Liver (tissue), 9 donors: ENCODE data around the gene LTBP2. TPM values are rescaled to one million over a fixed set of nuclear protein-coding genes. Genes with fewer than 3 reads are reported as not detected.

Experiments
- DNase-seq: peaks from one replicate; pipeline ENCODE4 v3.0.0-alpha.2; 2017; ENCODE audit warnings: low spot score
- H3K27ac ChIP-seq, 2 donors: one replicate each; pipeline ENCODE4 v1.7.0; 2013; ENCODE audit warnings: inconsistent platforms in 2 of 2, low read length in 2 of 2, control low read depth in 1 of 2, low read depth in 1 of 2, mild to moderate bottlenecking in 1 of 2
- H3K27me3 ChIP-seq, 4 donors: one replicate each; pipeline versions ENCODE4 v1.6.1 to v1.7.0; 2013; ENCODE audit warnings: low read length in 3 of 4, inconsistent platforms in 1 of 4, mild to moderate bottlenecking in 1 of 4, moderate library complexity in 1 of 4; ENCODE audit not compliant: control insufficient read depth in 4 of 4, insufficient read depth in 4 of 4
- H3K36me3 ChIP-seq, 4 donors: one replicate each; pipeline versions ENCODE4 v1.6.1 to v1.7.0; 2013; ENCODE audit warnings: low read length in 3 of 4, mild to moderate bottlenecking in 3 of 4, low read depth in 1 of 4, moderate library complexity in 1 of 4; ENCODE audit not compliant: control insufficient read depth in 4 of 4, insufficient read depth in 3 of 4
- H3K4me1 ChIP-seq, 4 donors: one replicate each; pipeline versions ENCODE4 v1.6.1 to v1.7.0; 2013; ENCODE audit warnings: low read length in 3 of 4, mild to moderate bottlenecking in 3 of 4, moderate library complexity in 1 of 4; ENCODE audit not compliant: control insufficient read depth in 4 of 4, insufficient read depth in 4 of 4
- H3K4me3 ChIP-seq, 3 donors: one replicate each; pipeline versions ENCODE4 v1.6.1 to v1.7.0; 2013; ENCODE audit warnings: low read length in 3 of 3, control low read depth in 1 of 3, low read depth in 1 of 3, mild to moderate bottlenecking in 1 of 3
- H3K9ac ChIP-seq, 2 donors: one replicate each; pipeline ENCODE4 v1.7.0; 2013; ENCODE audit warnings: low read length in 2 of 2, mild to moderate bottlenecking in 2 of 2, moderate library complexity in 2 of 2, control low read depth in 1 of 2, low read depth in 1 of 2
- H3K9me3 ChIP-seq, 4 donors: one replicate each; pipeline versions ENCODE4 v1.6.1 to v1.7.0; 2013; ENCODE audit warnings: low read length in 3 of 4; ENCODE audit not compliant: control insufficient read depth in 4 of 4
- ATF3 ChIP-seq: IDR thresholded peaks from 2 replicates; pipeline ENCODE4 v1.6.1; 2016; ENCODE audit warnings: antibody characterized with exemption
- EGR1 ChIP-seq, 2 donors: IDR thresholded peaks; 2 replicates each; pipeline ENCODE4 v1.6.1; 2016 to 2018; ENCODE audit warnings: antibody characterized with exemption in 2 of 2, low read depth in 2 of 2
- FOXA1 ChIP-seq: IDR thresholded peaks from 2 replicates; pipeline ENCODE4 v1.6.1; 2016; ENCODE audit warnings: antibody characterized with exemption
- FOXA2 ChIP-seq: IDR thresholded peaks from 2 replicates; pipeline ENCODE4 v1.6.1; 2016; ENCODE audit warnings: antibody characterized with exemption
- GABPA ChIP-seq, 2 donors: IDR thresholded peaks in 1 of 2; conservative IDR thresholded peaks in 1 of 2; 2 replicates each; pipeline ENCODE4 v1.6.1; 2016; ENCODE audit warnings: antibody characterized with exemption in 2 of 2, mild to moderate bottlenecking in 1 of 2, moderate library complexity in 1 of 2
- HNF4A ChIP-seq, 2 donors: conservative IDR thresholded peaks; 2 replicates each; pipeline ENCODE4 v1.6.1; 2016; ENCODE audit warnings: antibody characterized with exemption in 2 of 2, mild to moderate bottlenecking in 2 of 2
- HNF4G ChIP-seq: IDR thresholded peaks from 2 replicates; pipeline ENCODE4 v1.6.1; 2016; ENCODE audit warnings: antibody characterized with exemption
- JUND ChIP-seq, 2 donors: IDR thresholded peaks; 2 replicates each; pipeline ENCODE4 v1.6.1; 2016; ENCODE audit warnings: antibody characterized with exemption in 2 of 2
- MAX ChIP-seq: IDR thresholded peaks from 2 replicates; pipeline ENCODE4 v1.6.1; 2016; ENCODE audit warnings: antibody characterized with exemption
- NR2F2 ChIP-seq: IDR thresholded peaks from 2 replicates; pipeline ENCODE4 v1.6.1; 2016; ENCODE audit warnings: antibody characterized with exemption
- RAD21 ChIP-seq, 2 donors: IDR thresholded peaks; 2 replicates each; pipeline ENCODE4 v1.6.1; 2016; ENCODE audit warnings: antibody characterized with exemption in 2 of 2, mild to moderate bottlenecking in 2 of 2
- RXRA ChIP-seq, 2 donors: IDR thresholded peaks; 2 replicates each; pipeline ENCODE4 v1.6.1; 2017 to 2018; ENCODE audit warnings: antibody characterized with exemption in 2 of 2, mild to moderate bottlenecking in 1 of 2
- SP1 ChIP-seq: IDR thresholded peaks from 2 replicates; pipeline ENCODE4 v1.6.1; 2018; ENCODE audit warnings: antibody characterized with exemption, mild to moderate bottlenecking
- TAF1 ChIP-seq: conservative IDR thresholded peaks from 2 replicates; pipeline ENCODE4 v1.6.1; 2016; ENCODE audit warnings: antibody characterized with exemption, mild to moderate bottlenecking
- YY1 ChIP-seq: IDR thresholded peaks from 2 replicates; pipeline ENCODE4 v1.6.1; 2016; ENCODE audit warnings: antibody characterized with exemption, mild to moderate bottlenecking
- ZBTB33 ChIP-seq: IDR thresholded peaks from 2 replicates; pipeline ENCODE4 v1.6.1; 2016; ENCODE audit warnings: antibody characterized with exemption
- WGBS: extraction: QIAGEN DNeasy Blood & Tissue Kit; methylation state at CpG from one replicate; pipeline ENCODE4 v1.1.7; 2013; 5-methylcytosine and 5-hydroxymethylcytosine counted together
- polyA plus RNA-seq, 2 donors: library from polyadenylated mRNA; stranded (reverse) in 1 of 2; unstranded in 1 of 2; fragments of 200-250 nt in 1 of 2; fragments of >200 nt in 1 of 2; fragmentation: Nextera tagmentation in 1 of 2; extraction: Ambion mirVana in 1 of 2; gene quantifications; one replicate each; pipeline versions ENCODE4 v1.2.1 to v1.2.3, GENCODE V29; 2013 to 2015
- total RNA-seq, 2 donors: library from RNA; depleted of rRNA; stranded (reverse); fragments of >200 nt; gene quantifications; one replicate each; pipeline ENCODE4 v1.2.3, GENCODE V29; 2014
- TF ChIP-seq, protein P1 (sequence below): IDR thresholded peaks from 2 replicates; pipeline ENCODE4 v1.6.1; 2016; ENCODE audit warnings: antibody characterized with exemption, mild to moderate bottlenecking
- TF ChIP-seq, protein P2 (sequence below): fragments of 150-350 bp; IDR thresholded peaks from 2 replicates; pipeline ENCODE4 v1.5.1; 2017; ENCODE audit warnings: improper control_type of control experiment, low read depth, low read length; ENCODE audit not compliant: missing input control
- donor health status: healthy.
- donor health status: healthy.
- donor health status: healthy.
- donor health status: healthy.
- donor health status: healthy.

The LTBP2 gene
- total and polyA plus RNA-seq, 4 donors, result 0.24 to 1.3 (median 0.89) TPM

GRCh38 chr14:74486164-74486563 lies 125.9 kb downstream of the LTBP2 start:
- Histone ChIP-seq H3K36me3 (peaks cover 0 to 18% (median 8%) of the 10 kb centered on the region in 4 donors), H3K9me3 (no peaks in the 10 kb centered on the region), H3K9ac (no peak overlapping the region), H3K27me3 (no peaks in the 10 kb centered on the region), H3K27ac (no peak overlapping the region), H3K4me1 (no peaks in the 10 kb centered on the region), H3K4me3 (no peak overlapping the region)
- TF ChIP-seq RXRA (IDR thresholded peaks at IDR 0.05), result no peak
- TF ChIP-seq ZBTB33, result no peak
- TF ChIP-seq SP1, result no peak
- TF ChIP-seq MAX, result no peak
- TF ChIP-seq NR2F2, result no peak
- TF ChIP-seq FOXA2, result no peak
- TF ChIP-seq RAD21 (IDR thresholded peaks at IDR 0.05), result no peak
- no peak for TF ChIP-seq YY1
- no peak for TF ChIP-seq TAF1
- no peak for TF ChIP-seq GABPA (IDR thresholded peaks at IDR 0.05 in 1 of 2, conservative IDR thresholded peaks at IDR 0.05 in 1 of 2)
- TF ChIP-seq, protein P1, sequence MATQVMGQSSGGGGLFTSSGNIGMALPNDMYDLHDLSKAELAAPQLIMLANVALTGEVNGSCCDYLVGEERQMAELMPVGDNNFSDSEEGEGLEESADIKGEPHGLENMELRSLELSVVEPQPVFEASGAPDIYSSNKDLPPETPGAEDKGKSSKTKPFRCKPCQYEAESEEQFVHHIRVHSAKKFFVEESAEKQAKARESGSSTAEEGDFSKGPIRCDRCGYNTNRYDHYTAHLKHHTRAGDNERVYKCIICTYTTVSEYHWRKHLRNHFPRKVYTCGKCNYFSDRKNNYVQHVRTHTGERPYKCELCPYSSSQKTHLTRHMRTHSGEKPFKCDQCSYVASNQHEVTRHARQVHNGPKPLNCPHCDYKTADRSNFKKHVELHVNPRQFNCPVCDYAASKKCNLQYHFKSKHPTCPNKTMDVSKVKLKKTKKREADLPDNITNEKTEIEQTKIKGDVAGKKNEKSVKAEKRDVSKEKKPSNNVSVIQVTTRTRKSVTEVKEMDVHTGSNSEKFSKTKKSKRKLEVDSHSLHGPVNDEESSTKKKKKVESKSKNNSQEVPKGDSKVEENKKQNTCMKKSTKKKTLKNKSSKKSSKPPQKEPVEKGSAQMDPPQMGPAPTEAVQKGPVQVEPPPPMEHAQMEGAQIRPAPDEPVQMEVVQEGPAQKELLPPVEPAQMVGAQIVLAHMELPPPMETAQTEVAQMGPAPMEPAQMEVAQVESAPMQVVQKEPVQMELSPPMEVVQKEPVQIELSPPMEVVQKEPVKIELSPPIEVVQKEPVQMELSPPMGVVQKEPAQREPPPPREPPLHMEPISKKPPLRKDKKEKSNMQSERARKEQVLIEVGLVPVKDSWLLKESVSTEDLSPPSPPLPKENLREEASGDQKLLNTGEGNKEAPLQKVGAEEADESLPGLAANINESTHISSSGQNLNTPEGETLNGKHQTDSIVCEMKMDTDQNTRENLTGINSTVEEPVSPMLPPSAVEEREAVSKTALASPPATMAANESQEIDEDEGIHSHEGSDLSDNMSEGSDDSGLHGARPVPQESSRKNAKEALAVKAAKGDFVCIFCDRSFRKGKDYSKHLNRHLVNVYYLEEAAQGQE, result no peak
- WGBS, result 94% methylated on average over 3 of the region's 3 CpGs
- DNase-seq, result no peak

DNA sequence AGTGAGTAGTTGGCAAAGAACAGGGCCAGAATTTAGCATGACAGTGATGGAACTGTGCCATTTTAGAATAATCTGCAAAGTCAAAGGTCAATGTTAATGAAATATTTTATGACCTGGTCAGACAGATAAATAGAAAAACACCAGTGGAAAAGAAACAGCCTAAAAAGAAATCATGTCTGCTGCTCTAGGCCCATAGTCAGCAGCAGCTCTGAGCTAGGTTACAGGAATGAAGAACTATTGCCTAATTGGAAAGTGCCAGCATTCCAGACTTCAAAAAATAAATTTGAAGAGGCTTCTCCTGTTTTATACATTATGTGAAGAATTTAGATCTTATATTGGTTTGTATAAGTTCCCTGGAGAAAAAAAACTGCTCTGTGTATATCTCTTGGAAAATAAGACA lies 128.7 kb downstream of the LTBP2 start:
- Histone ChIP-seq H3K4me1 (no peaks in the 10 kb centered on the region), H3K9ac (no peak overlapping the region), H3K27me3 (no peaks in the 10 kb centered on the region), H3K36me3 (peaks cover 7 to 33% (median 18%) of the 10 kb centered on the region in 4 donors), H3K27ac (no peak overlapping the region), H3K4me3 (no peak overlapping the region), H3K9me3 (no peaks in the 10 kb centered on the region)
- DNase-seq, result no peak
- no peak for TF ChIP-seq EGR1 (IDR thresholded peaks at IDR 0.05; ENCODE audit: low read depth in 2 of 2)
- no peak for TF ChIP-seq FOXA2
- TF ChIP-seq RXRA (IDR thresholded peaks at IDR 0.05), result no peak
- no peak for TF ChIP-seq TAF1
- TF ChIP-seq SP1, result no peak
- TF ChIP-seq FOXA1, result no peak
- no peak for TF ChIP-seq GABPA (IDR thresholded peaks at IDR 0.05 in 1 of 2, conservative IDR thresholded peaks at IDR 0.05 in 1 of 2)
- TF ChIP-seq JUND (IDR thresholded peaks at IDR 0.05), result no peak
- no peak for TF ChIP-seq HNF4A (conservative IDR thresholded peaks at IDR 0.05)
- no peak for TF ChIP-seq ATF3
- TF ChIP-seq NR2F2, result no peak
- no peak for TF ChIP-seq YY1
- TF ChIP-seq, protein P1, result no peak
- TF ChIP-seq ZBTB33, result no peak
- no peak for TF ChIP-seq MAX
- TF ChIP-seq, protein P2, sequence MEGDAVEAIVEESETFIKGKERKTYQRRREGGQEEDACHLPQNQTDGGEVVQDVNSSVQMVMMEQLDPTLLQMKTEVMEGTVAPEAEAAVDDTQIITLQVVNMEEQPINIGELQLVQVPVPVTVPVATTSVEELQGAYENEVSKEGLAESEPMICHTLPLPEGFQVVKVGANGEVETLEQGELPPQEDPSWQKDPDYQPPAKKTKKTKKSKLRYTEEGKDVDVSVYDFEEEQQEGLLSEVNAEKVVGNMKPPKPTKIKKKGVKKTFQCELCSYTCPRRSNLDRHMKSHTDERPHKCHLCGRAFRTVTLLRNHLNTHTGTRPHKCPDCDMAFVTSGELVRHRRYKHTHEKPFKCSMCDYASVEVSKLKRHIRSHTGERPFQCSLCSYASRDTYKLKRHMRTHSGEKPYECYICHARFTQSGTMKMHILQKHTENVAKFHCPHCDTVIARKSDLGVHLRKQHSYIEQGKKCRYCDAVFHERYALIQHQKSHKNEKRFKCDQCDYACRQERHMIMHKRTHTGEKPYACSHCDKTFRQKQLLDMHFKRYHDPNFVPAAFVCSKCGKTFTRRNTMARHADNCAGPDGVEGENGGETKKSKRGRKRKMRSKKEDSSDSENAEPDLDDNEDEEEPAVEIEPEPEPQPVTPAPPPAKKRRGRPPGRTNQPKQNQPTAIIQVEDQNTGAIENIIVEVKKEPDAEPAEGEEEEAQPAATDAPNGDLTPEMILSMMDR, result no peak
- TF ChIP-seq HNF4G, result no peak
- no peak for TF ChIP-seq RAD21 (IDR thresholded peaks at IDR 0.05)
